GM18499 (cell line): ENCODE results near the gene NOX5.

Experiments used
- ATAC-seq: cut with Tn5 transposase; IDR thresholded peaks from one replicate; pipeline ENCODE4 v1.9.1; 2021; ENCODE audit warnings: moderate number of reproducible peaks; ENCODE audit not compliant: insufficient read depth, unreplicated experiment

Gene NOX5

GRCh38 chr15:69075440-69075839 lies 60.9 kb downstream of the NOX5 start:
- ATAC-seq: no peak

GRCh38 chr15:69076756-69077155 lies 62.3 kb downstream of the NOX5 start:
- ATAC-seq: no peak

GRCh38 chr15:69078638-69079037 lies 64.1 kb downstream of the NOX5 start:
- no peak for ATAC-seq

GRCh38 chr15:69080295-69081248 lies 66.1 kb downstream of the NOX5 start:
- no peak for ATAC-seq

GRCh38 chr15:69081310-69082004 lies 67.0 kb downstream of the NOX5 start:
- ATAC-seq: no peak

- no peak for ATAC-seq
These were observed 67.6 kb downstream of the NOX5 start for GRCh38 chr15:69082021-69082502.

- ATAC-seq: no peak
These were observed 68.1 kb downstream of the NOX5 start for GRCh38 chr15:69082554-69082953.

- ATAC-seq: no peak
These were observed 70.0 kb downstream of the NOX5 start for GRCh38 chr15:69084404-69085030.

GRCh38 chr15:69085325-69086081 lies 71.0 kb downstream of the NOX5 start:
- ATAC-seq: no peak

- ATAC-seq: no peak
These were observed 72.1 kb downstream of the NOX5 start for GRCh38 chr15:69086427-69087204.

GRCh38 chr15:69087366-69087976 lies 73.0 kb downstream of the NOX5 start:
- no peak for ATAC-seq

GRCh38 chr15:69088300-69088965 lies 73.9 kb downstream of the NOX5 start:
- ATAC-seq: no peak

GRCh38 chr15:69089258-69089657 lies 74.8 kb downstream of the NOX5 start:
- no peak for ATAC-seq

- no peak for ATAC-seq
These were observed 75.9 kb downstream of the NOX5 start for GRCh38 chr15:69090197-69090948.

GRCh38 chr15:69091654-69092053 lies 77.2 kb downstream of the NOX5 start:
- no peak for ATAC-seq

GRCh38 chr15:69092159-69092558 lies 77.7 kb downstream of the NOX5 start:
- no peak for ATAC-seq

GRCh38 chr15:69093127-69093526 lies 78.6 kb downstream of the NOX5 start:
- ATAC-seq: no peak

GRCh38 chr15:69093614-69094013 lies 79.1 kb downstream of the NOX5 start:
- ATAC-seq: no peak
